HG03432 (cell line): ENCODE results near the gene MICAL3.
"Not testable (repeated sequence)": the region's sequence is repeated elsewhere in the genome, so short reads cannot be mapped to it uniquely, and the experiment has no call there.

Source experiments
- ATAC-seq: cut with Tn5 transposase; IDR thresholded peaks from one replicate; pipeline ENCODE4 v1.9.1; 2021; ENCODE audit warnings: mild to moderate bottlenecking, moderate library complexity; ENCODE audit not compliant: unreplicated experiment

Gene MICAL3

GRCh38 chr22:18032455-18033101 lies 8.2 kb upstream of the MICAL3 start:
- ATAC-seq, result no peak

- no peak for ATAC-seq
These were observed 7.5 kb upstream of the MICAL3 start for GRCh38 chr22:18031695-18032454.

- no peak for ATAC-seq
These were observed 5.4 kb upstream of the MICAL3 start for GRCh38 chr22:18029686-18030267.

DNA sequence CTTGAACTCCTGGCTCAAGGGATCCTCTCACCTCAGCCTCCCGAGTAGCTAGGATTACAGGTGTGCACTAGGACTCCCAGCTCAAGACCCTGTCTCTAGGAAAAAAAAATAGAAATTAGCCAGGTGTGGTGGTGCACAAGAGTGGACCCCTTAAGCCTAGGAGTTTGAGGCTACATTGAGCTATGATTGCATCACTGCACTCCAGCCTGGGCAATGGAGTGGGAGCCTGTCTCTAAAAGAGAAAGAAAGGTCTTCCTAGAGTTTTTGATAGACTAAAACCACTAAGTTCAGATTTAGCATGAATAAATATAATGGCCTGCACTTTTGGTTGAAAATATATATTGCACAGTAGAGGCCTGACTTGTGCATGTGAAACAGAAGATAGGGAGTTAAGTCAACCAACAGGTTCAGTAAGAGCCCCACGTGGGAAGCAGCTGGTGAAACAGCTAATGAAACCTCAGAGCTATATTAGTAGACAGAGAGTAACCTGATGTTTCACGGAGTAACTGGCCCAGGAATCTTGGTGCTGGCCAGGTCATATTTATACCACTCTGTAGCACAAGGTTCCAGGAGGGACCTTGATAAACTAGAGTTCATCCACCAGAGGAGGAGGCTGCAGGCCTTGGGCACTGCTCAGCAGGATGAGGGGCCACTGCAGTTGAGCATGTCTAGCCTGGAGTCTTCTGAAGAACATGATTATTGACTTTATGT lies 4.6 kb upstream of the MICAL3 start:
- ATAC-seq, result no peak

DNA sequence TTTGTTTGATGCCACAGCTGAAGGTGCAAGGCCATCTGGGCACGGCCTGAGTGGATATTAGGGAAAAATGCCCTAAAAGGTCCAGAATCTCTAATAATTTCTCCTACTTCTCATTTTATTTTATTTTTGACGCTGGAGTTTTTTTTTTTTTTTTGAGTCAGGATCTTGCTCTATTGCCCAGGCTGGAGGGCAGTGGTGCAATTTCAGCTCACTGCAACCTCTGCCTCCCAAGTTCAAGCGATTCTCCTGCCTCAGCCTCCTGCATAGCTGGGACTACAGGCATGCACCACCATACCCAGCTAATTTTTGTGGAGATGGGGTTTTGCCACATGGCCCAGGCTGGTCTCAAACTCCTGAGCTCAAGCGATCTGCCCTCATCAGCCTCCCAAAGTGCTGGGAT lies 1.5 kb upstream of the MICAL3 start:
- not testable (repeated sequence) for ATAC-seq

GRCh38 chr22:18024956-18025720 lies 777 bp upstream of the MICAL3 start:
- no peak for ATAC-seq

- no peak for ATAC-seq
These were observed 669 bp downstream of the MICAL3 start for GRCh38 chr22:18023509-18024275.

GRCh38 chr22:18022876-18023275 lies 1.5 kb downstream of the MICAL3 start:
- ATAC-seq, result no peak

DNA sequence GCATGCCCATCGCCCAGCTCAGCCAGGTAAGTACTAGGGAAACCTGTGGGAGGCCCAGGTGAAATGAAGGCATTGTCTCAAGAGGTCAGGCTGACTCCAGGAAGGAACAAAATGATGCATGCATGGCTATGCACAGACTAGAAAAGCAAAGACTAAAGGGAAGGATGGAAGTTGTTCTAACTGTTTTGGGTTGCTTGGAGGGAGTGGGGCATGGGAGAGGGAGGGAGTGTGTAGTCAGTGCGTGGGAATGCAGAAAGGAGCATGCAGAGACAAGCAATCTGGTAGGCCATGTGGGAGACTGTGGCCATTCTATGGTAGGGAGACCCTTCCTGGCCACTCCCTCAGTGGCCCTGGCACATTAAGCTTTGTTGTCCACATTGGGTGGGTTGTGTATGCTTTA lies 2.9 kb downstream of the MICAL3 start:
- no peak for ATAC-seq

DNA sequence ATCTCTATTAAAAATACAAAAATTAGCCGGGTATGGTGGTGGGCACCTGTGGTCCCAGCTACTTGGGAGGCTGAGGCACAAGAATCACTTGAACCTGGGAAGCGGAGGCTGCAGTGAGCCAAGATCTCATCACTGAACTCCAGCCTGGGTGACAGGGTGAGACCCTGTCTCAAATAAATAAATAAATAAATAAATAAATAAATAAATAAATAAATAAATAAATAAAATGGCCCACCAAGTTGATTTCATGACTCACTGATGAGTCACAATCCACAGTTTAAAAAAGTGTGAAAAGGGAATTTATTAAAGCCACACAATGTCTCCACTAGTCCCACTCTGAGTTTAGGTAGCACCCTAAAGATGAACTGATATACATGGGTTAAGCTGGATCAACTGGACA lies 3.6 kb downstream of the MICAL3 start:
- not testable (repeated sequence) for ATAC-seq

GRCh38 chr22:18013947-18014346 lies 10.4 kb downstream of the MICAL3 start:
- ATAC-seq, result no peak

DNA sequence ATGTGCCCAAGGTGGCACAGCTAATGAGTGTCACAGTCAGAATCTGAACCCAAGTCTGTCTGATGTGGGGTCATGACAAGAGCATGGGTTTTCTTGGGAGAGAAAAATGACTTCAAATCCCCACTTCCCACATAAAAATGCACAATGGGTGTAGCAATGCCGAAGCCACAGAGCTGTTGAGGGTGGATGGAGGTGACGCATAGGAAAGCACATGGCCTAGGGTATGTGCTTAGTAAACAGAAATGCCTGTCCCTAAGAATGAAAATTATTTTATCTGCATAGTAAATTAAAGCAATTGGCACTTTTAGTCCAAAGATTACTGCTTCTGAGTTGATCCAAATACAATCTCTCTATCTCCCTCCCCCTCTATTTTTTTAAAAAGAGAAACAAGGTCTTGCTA lies 10.9 kb downstream of the MICAL3 start:
- no peak for ATAC-seq

GRCh38 chr22:18012531-18012930 lies 11.8 kb downstream of the MICAL3 start:
- ATAC-seq, result no peak

DNA sequence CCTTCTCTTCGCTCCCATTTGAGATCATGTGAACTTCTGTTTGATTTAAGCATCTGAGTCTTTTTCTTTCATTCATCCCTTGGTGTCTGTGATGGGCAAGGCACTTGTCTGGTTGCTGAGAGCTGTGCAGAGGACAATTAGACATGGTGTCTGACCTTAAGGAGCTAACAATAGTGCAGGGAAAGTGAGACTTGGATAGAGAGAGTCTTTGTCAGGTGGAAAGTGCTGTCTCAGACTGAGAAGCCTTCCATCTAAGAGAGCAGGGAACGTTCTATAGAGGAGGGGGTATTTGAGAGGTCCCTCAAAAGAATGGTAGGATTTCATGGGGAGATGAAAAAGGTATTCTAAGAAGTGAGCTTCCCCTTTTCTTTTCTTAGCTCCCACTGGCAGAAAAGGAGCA lies 14.1 kb downstream of the MICAL3 start:
- no peak for ATAC-seq

- ATAC-seq, result no peak
These were observed 16.2 kb downstream of the MICAL3 start for GRCh38 chr22:18008136-18008535.

DNA sequence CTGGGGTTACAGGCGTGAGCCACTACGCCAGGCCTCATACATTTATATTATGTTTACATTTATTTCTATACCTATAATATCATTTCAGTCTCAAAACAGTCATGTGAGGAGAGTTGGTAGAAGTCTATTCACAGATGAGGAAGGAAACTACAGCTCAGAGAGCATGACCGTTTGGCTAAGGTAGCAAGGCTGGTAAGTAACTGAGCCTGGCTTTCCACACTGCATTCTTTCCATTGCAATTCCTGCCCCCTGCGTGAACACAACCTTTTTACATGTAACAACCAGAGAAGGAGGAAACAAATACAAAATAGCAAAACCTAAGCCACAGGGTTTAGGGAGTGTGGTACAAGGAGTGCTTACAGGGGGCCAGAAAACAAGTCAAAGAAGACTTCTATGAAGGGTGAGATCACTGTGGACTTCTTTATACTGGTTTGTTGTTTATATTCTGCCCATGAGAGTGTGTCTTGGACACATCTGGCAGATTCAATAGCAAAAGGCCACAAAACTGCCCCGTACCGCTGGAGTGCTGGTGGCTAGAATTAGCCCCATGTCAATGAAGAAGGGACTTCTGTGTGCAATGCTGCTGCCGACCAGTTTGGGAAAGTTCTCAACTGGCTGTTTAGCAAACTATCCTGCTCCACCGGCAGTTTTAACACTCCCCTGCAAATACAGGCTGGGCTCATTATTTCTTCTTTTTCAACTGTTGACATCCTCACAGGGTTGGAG lies 19.0 kb downstream of the MICAL3 start:
- ATAC-seq, result no peak

- ATAC-seq, result not testable (repeated sequence)
These were observed 22.5 kb downstream of the MICAL3 start for GRCh38 chr22:18001894-18002315.

DNA sequence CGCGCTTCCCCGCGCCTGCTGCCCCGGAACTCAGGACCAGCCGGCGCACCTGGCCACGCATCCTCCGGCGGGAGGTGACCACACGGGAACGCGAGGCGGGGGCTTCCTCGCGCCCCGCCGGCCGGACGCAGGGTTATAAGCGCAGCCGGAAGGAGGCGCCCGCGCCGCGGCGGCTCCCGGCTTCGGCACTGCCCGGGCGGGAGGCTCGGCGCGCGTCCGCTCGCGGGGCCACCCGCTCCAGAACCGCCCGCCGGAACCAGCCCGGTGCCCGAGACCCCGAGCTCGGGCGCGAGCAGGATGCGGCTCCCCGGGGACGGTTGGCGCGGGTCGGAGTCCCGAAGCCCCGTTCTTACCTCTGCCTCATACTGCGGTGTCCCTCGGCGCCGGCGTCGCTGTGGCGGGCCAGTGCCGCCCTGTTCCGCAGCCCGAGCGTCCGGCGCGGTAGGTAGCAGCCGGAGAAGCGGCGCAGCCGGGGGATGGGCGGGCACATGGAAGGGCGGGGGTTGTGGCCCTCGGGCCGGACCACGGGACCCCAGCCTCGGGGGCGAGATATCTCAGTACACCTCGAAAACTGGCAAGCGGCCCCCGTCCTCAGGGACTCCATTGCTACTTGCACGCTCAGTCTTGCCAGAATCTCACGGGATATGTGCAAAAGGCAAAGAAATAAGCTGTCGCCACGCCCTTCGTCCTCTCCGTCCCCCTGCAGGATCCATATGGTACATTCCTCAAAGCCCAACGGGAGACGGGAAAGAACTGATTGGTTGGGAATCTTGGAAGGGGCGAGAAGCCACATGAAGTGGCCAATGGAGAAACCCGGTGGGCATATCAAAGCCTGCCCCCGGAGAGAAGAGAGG lies 23.1 kb downstream of the MICAL3 start:
- ATAC-seq, result peak; percentile 41
